ENCODE measurements around the gene GVQW3. TPM values are rescaled to one million over a fixed set of nuclear protein-coding genes. Genes with fewer than 3 reads are reported as not detected.

GVQW3 gene
- total RNA-seq, 1 donor from 2014 or later, result 6.1 TPM

- peaks cover 4% of the 10 kb centered on the region for H3K27me3 Mint-ChIP-seq (ENCODE audit: unreplicated experiment)
- H3K36me3 Mint-ChIP-seq (ENCODE audit: low read depth, unreplicated experiment), result no peaks in the 10 kb centered on the region
- H3K4me1 Mint-ChIP-seq (ENCODE audit: unreplicated experiment), result peaks cover 17% of the 10 kb centered on the region
- DNase-seq (ENCODE audit: low spot score), result no peak
- no peak overlapping the region for H3K27ac Mint-ChIP-seq (ENCODE audit: unreplicated experiment)
- TF ChIP-seq CTCF (IDR thresholded peaks at IDR 0.05; ENCODE audit: unreplicated experiment), result no peak
- no peak overlapping the region for H3K4me3 Mint-ChIP-seq (ENCODE audit: unreplicated experiment)
- no peaks in the 10 kb centered on the region for H3K9me3 Mint-ChIP-seq (ENCODE audit: unreplicated experiment)
Observed at GRCh38 chr11:76406359-76406758, 25.2 kb downstream of the GVQW3 start.

GRCh38 chr11:76408171-76408965 lies 27.2 kb downstream of the GVQW3 start:
- Mint-ChIP-seq H3K9me3 (ENCODE audit: unreplicated experiment) (no peaks in the 10 kb centered on the region), H3K4me1 (ENCODE audit: unreplicated experiment) (peaks cover 17% of the 10 kb centered on the region), H3K27me3 (ENCODE audit: unreplicated experiment) (peaks cover 8% of the 10 kb centered on the region), H3K27ac (ENCODE audit: unreplicated experiment) (peak overlapping the region; percentile 68), H3K4me3 (ENCODE audit: unreplicated experiment) (no peak overlapping the region), H3K36me3 (ENCODE audit: low read depth, unreplicated experiment) (no peaks in the 10 kb centered on the region)
- no peak for TF ChIP-seq CTCF (IDR thresholded peaks at IDR 0.05; ENCODE audit: unreplicated experiment)
- no peak for DNase-seq (ENCODE audit: low spot score)

- H3K9me3 Mint-ChIP-seq (ENCODE audit: unreplicated experiment), result no peaks in the 10 kb centered on the region
Observed at GRCh38 chr11:76410851-76411357, 29.8 kb downstream of the GVQW3 start.

GRCh38 chr11:76415073-76415472 lies 34.0 kb downstream of the GVQW3 start:
- Mint-ChIP-seq H3K36me3 (ENCODE audit: low read depth, unreplicated experiment) (no peaks in the 10 kb centered on the region), H3K4me1 (ENCODE audit: unreplicated experiment) (no peaks in the 10 kb centered on the region), H3K9me3 (ENCODE audit: unreplicated experiment) (no peaks in the 10 kb centered on the region), H3K4me3 (ENCODE audit: unreplicated experiment) (no peak overlapping the region), H3K27ac (ENCODE audit: unreplicated experiment) (no peak overlapping the region), H3K27me3 (ENCODE audit: unreplicated experiment) (peaks cover 5% of the 10 kb centered on the region)
- TF ChIP-seq CTCF (IDR thresholded peaks at IDR 0.05; ENCODE audit: unreplicated experiment), result no peak
- no peak for DNase-seq (ENCODE audit: low spot score)

More at GRCh38 chr11:76410851-76411357, 29.8 kb downstream of the GVQW3 start:
- H3K4me1 Mint-ChIP-seq (ENCODE audit: unreplicated experiment), result peaks cover 17% of the 10 kb centered on the region
- no peak for DNase-seq (ENCODE audit: low spot score)
- H3K27me3 Mint-ChIP-seq (ENCODE audit: unreplicated experiment), result peaks cover 6% of the 10 kb centered on the region
- no peak overlapping the region for H3K27ac Mint-ChIP-seq (ENCODE audit: unreplicated experiment)
- TF ChIP-seq CTCF (IDR thresholded peaks at IDR 0.05; ENCODE audit: unreplicated experiment), result no peak
- no peaks in the 10 kb centered on the region for H3K36me3 Mint-ChIP-seq (ENCODE audit: low read depth, unreplicated experiment)
- H3K4me3 Mint-ChIP-seq (ENCODE audit: unreplicated experiment), result no peak overlapping the region

GRCh38 chr11:76419896-76420295 lies 38.8 kb downstream of the GVQW3 start:
- Mint-ChIP-seq H3K9me3 (ENCODE audit: unreplicated experiment) (no peaks in the 10 kb centered on the region), H3K27me3 (ENCODE audit: unreplicated experiment) (peaks cover 2% of the 10 kb centered on the region), H3K27ac (ENCODE audit: unreplicated experiment) (no peak overlapping the region), H3K4me1 (ENCODE audit: unreplicated experiment) (no peaks in the 10 kb centered on the region), H3K4me3 (ENCODE audit: unreplicated experiment) (no peak overlapping the region), H3K36me3 (ENCODE audit: low read depth, unreplicated experiment) (no peaks in the 10 kb centered on the region)
- DNase-seq (ENCODE audit: low spot score), result peak; percentile 22
- peak; percentile 46 for TF ChIP-seq CTCF (IDR thresholded peaks at IDR 0.05; ENCODE audit: unreplicated experiment)

Measured in endothelial cell (in vitro differentiated cells).